HFF-Myc (cell line): ENCODE measurements around the gene CSH1.
"Not testable (repeated sequence)": the region's sequence is repeated elsewhere in the genome, so short reads cannot be mapped to it uniquely, and the experiment has no call there.

Experiments used
- DNase-seq: peaks from one replicate; pipeline ENCODE4 v3.0.0-alpha.2; 2011; ENCODE audit warnings: low read depth; ENCODE audit errors: extremely low read depth
- H3K4me3 ChIP-seq: replicated peaks from 2 replicates; pipeline ENCODE4 v1.5.1; 2011; ENCODE audit warnings: low read depth, mild to moderate bottlenecking, control low read depth, low read length
- CTCF ChIP-seq: IDR thresholded peaks from 2 replicates; pipeline ENCODE4 v1.5.1; 2012; ENCODE audit warnings: mild to moderate bottlenecking, low read depth, low read length, control low read depth; ENCODE audit errors: missing control alignments

CSH1 gene

GRCh38 chr17:63896524-63897354 is at the start of gene CSH1:
Gene CSH1 (minus strand): TSS chr17:63896574. CDS start chr17:63896511, 63 bp downstream.
- DNase-seq, result not testable (repeated sequence)

GRCh38 chr17:63945784-63946439 is 49.5 kb upstream of the CSH1 start:
- no peak for TF ChIP-seq CTCF
- no peak for DNase-seq
- no peak overlapping the region for H3K4me3 ChIP-seq

More at GRCh38 chr17:63896524-63897354, at the start of gene CSH1:
- not testable (repeated sequence) for H3K4me3 ChIP-seq

- DNase-seq, result no peak
- no peak for TF ChIP-seq CTCF
- H3K4me3 ChIP-seq, result no peak overlapping the region
Observed at GRCh38 chr17:63944736-63945499, 48.5 kb upstream of the CSH1 start.

- no peak for DNase-seq
- no peak for TF ChIP-seq CTCF
- no peak overlapping the region for H3K4me3 ChIP-seq
Observed at GRCh38 chr17:63943745-63944144, 47.4 kb upstream of the CSH1 start.

- no peak overlapping the region for H3K4me3 ChIP-seq
- TF ChIP-seq CTCF, result no peak
Observed at GRCh38 chr17:63942309-63942985, 46.1 kb upstream of the CSH1 start.

GRCh38 chr17:63941751-63942150 is 45.4 kb upstream of the CSH1 start:
- no peak for TF ChIP-seq CTCF
- H3K4me3 ChIP-seq, result no peak overlapping the region
- DNase-seq, result no peak

More at GRCh38 chr17:63942309-63942985, 46.1 kb upstream of the CSH1 start:
- DNase-seq, result no peak
